ENCODE data around the gene KRTAP4-7. TPM values are rescaled to one million over a fixed set of nuclear protein-coding genes. Genes with fewer than 3 reads are reported as not detected.

Gene KRTAP4-7
- total and polyA plus RNA-seq, 2 donors (not counting 3 experiments of a cell fraction or from before 2014, with no cell fraction given) = not detected

- no peak overlapping the region for H3K4me3 ChIP-seq (replicated peaks in 1 of 3; ENCODE audit: insufficient read depth in 1 of 3, low read depth in 1 of 3, low read length in 3 of 3)
- dilution Hi-C loops (cut with MboI; ENCODE audit: extremely low pct_ligation_motif_present, low sequenced_read_pairs) = no loop called here
- no peaks in the 10 kb centered on the region for H3K36me3 ChIP-seq (ENCODE audit: control insufficient read depth in 2 of 2, extremely low read depth in 1 of 2, insufficient read depth in 2 of 2, low read length in 2 of 2)
- H3K79me2 ChIP-seq (ENCODE audit: control insufficient read depth, insufficient read depth, low read length) = no peaks in the 10 kb centered on the region
- no peaks in the 10 kb centered on the region for H3K9me1 ChIP-seq (replicated peaks; ENCODE audit: control insufficient read depth, extremely low read depth, insufficient read depth, low read length)
- TF ChIP-seq POLR2AphosphoS5 (IDR thresholded peaks at IDR 0.05; ENCODE audit: insufficient read depth, low read depth, low read length) (no peak), FOS (IDR thresholded peaks at IDR 0.05; ENCODE audit: borderline replicate concordance, insufficient read depth, low read length) (no peak), MAX (IDR thresholded peaks at IDR 0.05; ENCODE audit: insufficient read depth, insufficient read length) (no peak), CTCF (IDR thresholded peaks at IDR 0.05; ENCODE audit: extremely low read depth in 1 of 2, insufficient read depth in 1 of 2, low read depth in 1 of 2, low read length in 2 of 2) (no peak), EZH2 (IDR thresholded peaks at IDR 0.05; ENCODE audit: borderline replicate concordance, low read depth, low read length, severe bottlenecking) (no peak), POLR2A (IDR thresholded peaks at IDR 0.05; ENCODE audit: low read depth, low read length) (no peak), GATA2 (IDR thresholded peaks at IDR 0.05; ENCODE audit: insufficient read depth, insufficient read length, low read depth, low read length) (no peak), MYC (IDR thresholded peaks at IDR 0.05; ENCODE audit: low read depth, low read length) (no peak), JUN (IDR thresholded peaks at IDR 0.05; ENCODE audit: borderline replicate concordance, insufficient read depth, insufficient read length, low read depth) (no peak)
- FAIRE-seq (no peak), DNase-seq (ENCODE audit: low read depth, low spot score) (no peak)
- no peaks in the 10 kb centered on the region for H3K9me3 ChIP-seq (replicated peaks; ENCODE audit: control insufficient read depth, insufficient read depth, low read length)
- CTCF ChIA-PET = no interaction called here
- intact Hi-C loops (cut with micrococcal nuclease) = no loop called here
- no peaks in the 10 kb centered on the region for H4K20me1 ChIP-seq (replicated peaks; ENCODE audit: control insufficient read depth, extremely low read depth, insufficient read depth, low read length)
- H3K9ac ChIP-seq (replicated peaks; ENCODE audit: extremely low read depth, insufficient read depth, low read length) = no peak overlapping the region
- H2AFZ ChIP-seq (ENCODE audit: low read depth, low read length) = no peak overlapping the region
- H3K27ac ChIP-seq (ENCODE audit: insufficient read depth, low read depth, low read length) = no peak overlapping the region
- no TSS peak for BruUV-seq (replicated peaks)
- H3K4me1 ChIP-seq (ENCODE audit: control insufficient read depth, extremely low read depth, insufficient read depth, low read length) = no peaks in the 10 kb centered on the region
- no peaks in the 10 kb centered on the region for H3K27me3 ChIP-seq (ENCODE audit: control insufficient read depth in 2 of 2, insufficient read depth in 2 of 2, low read length in 2 of 2)
- no peak overlapping the region for H3K4me2 ChIP-seq (ENCODE audit: insufficient read depth, low read length)
- POLR2A ChIA-PET = no interaction called here
These were observed 1.3 kb upstream of the KRTAP4-7 start for GRCh38 chr17:41082626-41083025.
